Calu3 (cell line): ENCODE results near the gene CAPZA2. TPM values are rescaled to one million over a fixed set of nuclear protein-coding genes. Genes with fewer than 3 reads are reported as not detected.
"Not testable (repeated sequence)": the region's sequence is repeated elsewhere in the genome, so short reads cannot be mapped to it uniquely, and the experiment has no call there.

ENCODE experiments used
- BruUV-seq: library from RNA; stranded (reverse); fragments of 400-500 nt; replicated peaks from 2 replicates; lab custom pipeline; 2021; lab: Mats Ljungman, UMichigan
- CTCF ChIA-PET: fragments of 300-600 bp; sonication (Branson Sonifier 250); formaldehyde crosslinking; loops from one replicate; lab custom pipeline; 2022; ENCODE audit warnings: antibody characterized with exemption; lab: Charles Lee
- DNase-seq: peaks from one replicate; pipeline ENCODE4 v3.0.0; 2022
- H3K27ac Mint-ChIP-seq: one replicate; pipeline ENCODE4 v1.8.0; 2022; ENCODE audit warnings: mixed read lengths; ENCODE audit not compliant: unreplicated experiment
- H3K27me3 Mint-ChIP-seq: one replicate; pipeline ENCODE4 v1.8.0; 2022; ENCODE audit warnings: mixed read lengths; ENCODE audit not compliant: unreplicated experiment
- H3K36me3 Mint-ChIP-seq: one replicate; pipeline ENCODE4 v1.8.0; 2022; ENCODE audit warnings: mild to moderate bottlenecking, moderate library complexity, mixed read lengths; ENCODE audit not compliant: insufficient read depth, unreplicated experiment
- H3K4me1 Mint-ChIP-seq: one replicate; pipeline ENCODE4 v1.8.0; 2022; ENCODE audit warnings: mild to moderate bottlenecking, low read depth, mixed read lengths; ENCODE audit not compliant: unreplicated experiment
- H3K4me3 Mint-ChIP-seq: one replicate; pipeline ENCODE4 v1.8.0; 2022; ENCODE audit warnings: mild to moderate bottlenecking, low read depth, moderate library complexity, mixed read lengths; ENCODE audit not compliant: unreplicated experiment
- H3K9me3 Mint-ChIP-seq: one replicate; pipeline ENCODE4 v1.8.0; 2022; ENCODE audit warnings: low read depth, mixed read lengths; ENCODE audit not compliant: unreplicated experiment
- CTCF ChIP-seq: fragments of 200-600 bp; IDR thresholded peaks from one replicate; pipeline ENCODE4 v1.8.0; 2022; ENCODE audit warnings: antibody characterized with exemption; ENCODE audit not compliant: unreplicated experiment
- intact Hi-C: fragments of 100-400 bp; cut with micrococcal nuclease; formaldehyde crosslinking; loops from one replicate; pipeline ENCODE4 v1.10.0; 2022; ENCODE audit not compliant: unreplicated experiment
- total RNA-seq: library from RNA; stranded (reverse); gene quantifications from 2 replicates; pipeline ENCODE4 v1.2.3, GENCODE V29; 2022

The CAPZA2 gene
- total RNA-seq, 1 experiment from 2014 or later: 209 TPM

DNA sequence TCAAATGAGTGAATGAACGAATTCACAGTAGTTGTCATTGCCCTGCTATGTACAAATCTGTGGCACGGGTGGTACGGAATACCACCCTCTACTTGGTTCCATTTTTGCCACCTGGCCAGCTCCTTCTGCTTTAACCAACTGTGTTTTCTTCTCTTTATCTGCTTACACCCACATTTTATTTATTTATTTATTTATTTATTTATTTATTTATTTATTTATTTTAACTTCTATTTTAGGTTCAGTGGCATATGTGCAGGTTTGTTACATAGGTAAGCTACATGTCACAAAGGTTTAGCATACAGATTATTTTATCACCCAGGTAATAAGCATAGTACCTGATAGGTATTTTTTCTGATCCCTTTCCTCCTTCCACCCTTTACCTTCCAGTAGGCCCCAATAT is 42.2 kb upstream of the CAPZA2 start:
- H3K9me3 Mint-ChIP-seq: no peaks in the 10 kb centered on the region
- no peak for DNase-seq
- intact Hi-C loops: no loop called here
- CTCF ChIA-PET: interaction anchor here (0.8 kb wide), 1 partner anchor 15 kb away, joined by 3 read pairs; no protein-coding TSS in a partner anchor
- no TSS peak for BruUV-seq
- H3K4me1 Mint-ChIP-seq: no peaks in the 10 kb centered on the region
- H3K36me3 Mint-ChIP-seq: no peaks in the 10 kb centered on the region
- H3K4me3 Mint-ChIP-seq: no peak overlapping the region
- H3K27ac Mint-ChIP-seq: no peak overlapping the region
- TF ChIP-seq CTCF: no peak
- no peaks in the 10 kb centered on the region for H3K27me3 Mint-ChIP-seq

DNA sequence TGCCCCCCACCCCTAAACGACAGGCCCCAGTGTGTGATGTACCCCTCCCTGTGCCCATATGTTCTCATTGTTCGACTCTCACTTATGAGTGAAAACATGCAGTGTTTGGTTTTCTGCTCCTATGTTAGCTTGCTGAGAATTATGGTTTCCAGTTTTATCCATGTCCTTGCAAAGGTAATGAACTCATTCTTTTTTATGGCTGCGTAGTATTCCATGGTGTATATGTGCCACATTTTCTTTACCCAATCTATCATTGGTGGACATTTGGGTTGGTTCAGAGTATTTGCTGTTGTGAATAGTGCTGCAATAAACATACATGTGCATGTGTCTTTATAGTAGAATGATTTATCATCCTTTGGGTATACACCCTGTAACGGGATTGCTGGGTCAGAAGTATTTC is 40.7 kb upstream of the CAPZA2 start:
- H3K9me3 Mint-ChIP-seq, H3K36me3 Mint-ChIP-seq, H3K4me3 Mint-ChIP-seq, H3K4me1 Mint-ChIP-seq, intact Hi-C loops, H3K27me3 Mint-ChIP-seq, H3K27ac Mint-ChIP-seq, CTCF ChIA-PET, DNase-seq, BruUV-seq: not testable (repeated sequence)

GRCh38 chr7:116824449-116824848 is 37.9 kb upstream of the CAPZA2 start:
- intact Hi-C loops: no loop called here
- CTCF ChIA-PET: no interaction called here
- no peaks in the 10 kb centered on the region for H3K9me3 Mint-ChIP-seq
- BruUV-seq: no TSS peak
- DNase-seq: no peak
- H3K4me3 Mint-ChIP-seq: no peak overlapping the region
- no peaks in the 10 kb centered on the region for H3K27me3 Mint-ChIP-seq
- H3K36me3 Mint-ChIP-seq: no peaks in the 10 kb centered on the region
- peaks cover 3% of the 10 kb centered on the region for H3K4me1 Mint-ChIP-seq
- no peak overlapping the region for H3K27ac Mint-ChIP-seq
- no peak for TF ChIP-seq CTCF

DNA sequence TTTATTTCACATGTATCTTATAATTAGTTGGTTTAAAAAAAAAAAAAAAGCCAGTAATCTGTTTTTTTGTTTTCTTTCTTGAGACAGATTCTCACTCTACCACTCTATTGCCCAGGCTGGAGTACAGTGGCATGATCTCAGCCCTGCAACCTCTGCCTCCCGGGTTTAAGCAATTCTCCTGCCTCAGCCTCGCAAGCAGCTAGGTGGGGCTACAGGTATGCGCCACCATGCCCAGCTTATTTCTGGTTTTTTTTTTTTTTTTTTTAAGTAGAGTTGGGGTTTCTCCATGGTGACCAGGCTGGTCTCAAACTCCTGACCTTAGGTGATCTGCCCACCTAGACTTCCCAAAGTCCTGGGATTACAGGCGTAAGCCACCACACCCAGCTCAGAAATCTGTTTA is 34.1 kb upstream of the CAPZA2 start:
- DNase-seq: peak; percentile 14
- TF ChIP-seq CTCF: no peak
- H3K4me1 Mint-ChIP-seq: peaks cover 9% of the 10 kb centered on the region
- no peaks in the 10 kb centered on the region for H3K9me3 Mint-ChIP-seq
- CTCF ChIA-PET: interaction anchor here (0.6 to 0.9 kb wide), 2 partner anchors 11 to 602 kb away, joined by 3 read pairs; no protein-coding TSS in a partner anchor
- H3K36me3 Mint-ChIP-seq: no peaks in the 10 kb centered on the region
- intact Hi-C loops: no loop called here
- no peaks in the 10 kb centered on the region for H3K27me3 Mint-ChIP-seq
- H3K4me3 Mint-ChIP-seq: no peak overlapping the region
- no peak overlapping the region for H3K27ac Mint-ChIP-seq
- no TSS peak for BruUV-seq

DNA sequence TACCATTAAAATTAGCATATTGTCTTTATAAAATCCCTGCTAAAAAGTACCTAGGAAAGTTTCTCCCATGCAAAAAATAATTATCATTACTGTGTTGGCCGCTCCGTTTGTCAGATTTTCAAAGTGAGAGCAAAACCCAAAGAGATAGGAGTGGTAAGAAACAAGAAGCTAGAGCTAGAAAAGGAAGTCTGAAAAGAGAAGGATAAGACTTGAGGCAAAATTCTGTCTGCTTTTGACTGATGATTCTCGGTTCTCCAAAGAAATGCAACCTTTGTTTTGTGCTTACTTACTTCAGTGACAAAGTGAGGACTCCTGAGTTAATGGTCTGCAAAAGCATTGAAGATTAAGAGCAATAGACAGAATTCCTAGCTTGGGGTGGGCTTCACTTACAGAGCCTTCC is 33.3 kb upstream of the CAPZA2 start:
- no TSS peak for BruUV-seq
- no peaks in the 10 kb centered on the region for H3K27me3 Mint-ChIP-seq
- H3K4me1 Mint-ChIP-seq: peaks cover 10% of the 10 kb centered on the region
- intact Hi-C loops: no loop called here
- TF ChIP-seq CTCF: no peak
- H3K27ac Mint-ChIP-seq: peak overlapping the region; percentile 52
- H3K36me3 Mint-ChIP-seq: no peaks in the 10 kb centered on the region
- no peaks in the 10 kb centered on the region for H3K9me3 Mint-ChIP-seq
- CTCF ChIA-PET: no interaction called here
- no peak overlapping the region for H3K4me3 Mint-ChIP-seq
- no peak for DNase-seq
